ENCODE data around the gene ALPI.

DNA sequence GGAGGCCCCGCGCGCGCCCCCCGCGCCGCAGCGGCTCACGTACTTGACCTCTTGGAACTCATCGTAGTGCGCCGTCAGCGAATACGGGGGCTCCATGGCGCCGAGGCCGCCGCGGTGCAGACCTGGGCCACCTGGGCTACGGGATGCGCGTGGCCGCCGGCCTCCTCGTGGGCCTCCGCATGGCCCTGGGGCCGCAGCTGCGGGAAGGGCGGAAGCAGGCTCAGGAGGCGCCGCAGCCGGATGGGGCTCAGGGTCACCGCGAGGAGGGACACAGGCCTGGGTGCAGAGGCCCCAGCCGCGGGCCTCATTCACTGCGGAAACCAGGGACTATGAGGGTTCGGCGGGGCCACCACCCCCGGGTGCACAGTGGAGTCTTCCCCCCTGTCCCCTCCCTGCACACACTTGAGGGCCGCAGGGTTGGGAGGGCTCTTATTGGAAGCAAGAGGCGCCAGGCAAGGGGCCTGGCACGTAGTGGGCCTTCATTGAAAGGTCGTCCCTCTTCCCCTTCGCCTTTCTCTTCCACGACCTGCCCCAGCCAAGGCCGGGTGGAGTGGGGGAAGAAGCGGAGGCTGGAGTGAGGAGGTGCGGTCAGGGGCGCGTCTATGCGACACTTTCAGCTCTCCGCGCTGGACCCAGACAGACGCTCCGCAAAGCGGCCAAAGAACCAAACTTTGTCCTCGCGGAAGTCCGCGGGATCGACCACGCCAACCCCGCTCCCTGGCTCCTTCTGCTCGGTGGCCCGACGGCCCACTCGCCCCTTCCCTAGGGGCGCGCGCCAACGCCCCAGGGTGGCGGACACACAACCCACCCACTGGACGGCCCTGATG lies 30.8 kb downstream of the ALPI start:
- TF ChIP-seq, protein P1, sequence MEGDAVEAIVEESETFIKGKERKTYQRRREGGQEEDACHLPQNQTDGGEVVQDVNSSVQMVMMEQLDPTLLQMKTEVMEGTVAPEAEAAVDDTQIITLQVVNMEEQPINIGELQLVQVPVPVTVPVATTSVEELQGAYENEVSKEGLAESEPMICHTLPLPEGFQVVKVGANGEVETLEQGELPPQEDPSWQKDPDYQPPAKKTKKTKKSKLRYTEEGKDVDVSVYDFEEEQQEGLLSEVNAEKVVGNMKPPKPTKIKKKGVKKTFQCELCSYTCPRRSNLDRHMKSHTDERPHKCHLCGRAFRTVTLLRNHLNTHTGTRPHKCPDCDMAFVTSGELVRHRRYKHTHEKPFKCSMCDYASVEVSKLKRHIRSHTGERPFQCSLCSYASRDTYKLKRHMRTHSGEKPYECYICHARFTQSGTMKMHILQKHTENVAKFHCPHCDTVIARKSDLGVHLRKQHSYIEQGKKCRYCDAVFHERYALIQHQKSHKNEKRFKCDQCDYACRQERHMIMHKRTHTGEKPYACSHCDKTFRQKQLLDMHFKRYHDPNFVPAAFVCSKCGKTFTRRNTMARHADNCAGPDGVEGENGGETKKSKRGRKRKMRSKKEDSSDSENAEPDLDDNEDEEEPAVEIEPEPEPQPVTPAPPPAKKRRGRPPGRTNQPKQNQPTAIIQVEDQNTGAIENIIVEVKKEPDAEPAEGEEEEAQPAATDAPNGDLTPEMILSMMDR (IDR thresholded peaks at IDR 0.05): no peak
- TF ChIP-seq EZH2 (IDR thresholded peaks at IDR 0.05; ENCODE audit: borderline replicate concordance, insufficient read depth, low read depth, low read length, poor library complexity, severe bottlenecking): no peak

All from B cell (primary cell).